ENCODE measurements around the gene SPG21.

The SPG21 gene

GRCh38 chr15:64930019-64930652, 59.6 kb downstream of the SPG21 start:
- Histone ChIP-seq H3K4me2 (ENCODE audit: low read length) (no peak overlapping the region), H3K4me3 (ENCODE audit: low read length) (no peak overlapping the region)

GRCh38 chr15:64928626-64929220, 61.0 kb downstream of the SPG21 start:
- H3K36me3 ChIP-seq (ENCODE audit: control insufficient read depth, low read length) = no peaks in the 10 kb centered on the region
- H3K27me3 ChIP-seq (ENCODE audit: control insufficient read depth, low read length) = peaks cover 2% of the 10 kb centered on the region; the same call in 1 of the 2 replicates
- no peaks in the 10 kb centered on the region for H3F3A ChIP-seq (ENCODE audit: control insufficient read depth, insufficient read depth)
- H3K9me3 ChIP-seq (ENCODE audit: control insufficient read depth, insufficient read depth, low read length) = no peaks in the 10 kb centered on the region
- no peak overlapping the region for H3K4me2 ChIP-seq (ENCODE audit: low read length)
- H3K4me1 ChIP-seq (ENCODE audit: control insufficient read depth, low read length) = peaks cover 4% of the 10 kb centered on the region
- no peak for TF ChIP-seq EZH2phosphoT487 (IDR thresholded peaks at IDR 0.05; ENCODE audit: borderline replicate concordance, low read length)
- TF ChIP-seq CTCF (IDR thresholded peaks at IDR 0.05; ENCODE audit: low read depth, low read length, poor library complexity, severe bottlenecking) = no peak
- H3K9me2 ChIP-seq (replicated peaks; ENCODE audit: control insufficient read depth, low read length) = no peaks in the 10 kb centered on the region
- H3K4me3 ChIP-seq (ENCODE audit: low read length) = no peak overlapping the region
- H3K79me2 ChIP-seq (ENCODE audit: control insufficient read depth, low read length) = no peaks in the 10 kb centered on the region
- no peaks in the 10 kb centered on the region for H4K20me1 ChIP-seq (ENCODE audit: control insufficient read depth, insufficient read depth, low read depth, low read length)
- no peak overlapping the region for H3K27ac ChIP-seq (ENCODE audit: low read depth, low read length)

More at GRCh38 chr15:64930019-64930652, 59.6 kb downstream of the SPG21 start:
- no peaks in the 10 kb centered on the region for H3K9me3 ChIP-seq (ENCODE audit: control insufficient read depth, insufficient read depth, low read length)
- no peak overlapping the region for H3K27ac ChIP-seq (ENCODE audit: low read depth, low read length)
- H3K79me2 ChIP-seq (ENCODE audit: control insufficient read depth, low read length) = no peaks in the 10 kb centered on the region
- no peak for TF ChIP-seq CTCF (IDR thresholded peaks at IDR 0.05; ENCODE audit: low read depth, low read length, poor library complexity, severe bottlenecking)
- no peak for TF ChIP-seq EZH2phosphoT487 (IDR thresholded peaks at IDR 0.05; ENCODE audit: borderline replicate concordance, low read length)
- no peaks in the 10 kb centered on the region for H3K36me3 ChIP-seq (ENCODE audit: control insufficient read depth, low read length)
- H4K20me1 ChIP-seq (ENCODE audit: control insufficient read depth, insufficient read depth, low read depth, low read length) = no peaks in the 10 kb centered on the region
- H3K27me3 ChIP-seq (ENCODE audit: control insufficient read depth, low read length) = peaks cover 2% of the 10 kb centered on the region; the same call in 1 of the 2 replicates
- no peaks in the 10 kb centered on the region for H3F3A ChIP-seq (ENCODE audit: control insufficient read depth, insufficient read depth)
- peaks cover 4% of the 10 kb centered on the region for H3K4me1 ChIP-seq (ENCODE audit: control insufficient read depth, low read length)
- H3K9me2 ChIP-seq (replicated peaks; ENCODE audit: control insufficient read depth, low read length) = no peaks in the 10 kb centered on the region

- Histone ChIP-seq H3K9me3 (ENCODE audit: control insufficient read depth, insufficient read depth, low read length) (no peaks in the 10 kb centered on the region), H3K36me3 (ENCODE audit: control insufficient read depth, low read length) (no peaks in the 10 kb centered on the region), H3K4me1 (ENCODE audit: control insufficient read depth, low read length) (peaks cover 4% of the 10 kb centered on the region), H3K27me3 (ENCODE audit: control insufficient read depth, low read length) (peaks cover 2% of the 10 kb centered on the region; the same call in 1 of the 2 replicates), H4K20me1 (ENCODE audit: control insufficient read depth, insufficient read depth, low read depth, low read length) (no peaks in the 10 kb centered on the region), H3K9me2 (replicated peaks; ENCODE audit: control insufficient read depth, low read length) (no peaks in the 10 kb centered on the region), H3F3A (ENCODE audit: control insufficient read depth, insufficient read depth) (no peaks in the 10 kb centered on the region), H3K4me2 (ENCODE audit: low read length) (no peak overlapping the region), H3K27ac (ENCODE audit: low read depth, low read length) (no peak overlapping the region), H3K4me3 (ENCODE audit: low read length) (no peak overlapping the region), H3K79me2 (ENCODE audit: control insufficient read depth, low read length) (no peaks in the 10 kb centered on the region)
- no peak for TF ChIP-seq EZH2phosphoT487 (IDR thresholded peaks at IDR 0.05; ENCODE audit: borderline replicate concordance, low read length)
- TF ChIP-seq CTCF (IDR thresholded peaks at IDR 0.05; ENCODE audit: low read depth, low read length, poor library complexity, severe bottlenecking) = no peak
Observed at GRCh38 chr15:64926661-64927060, 63.1 kb downstream of the SPG21 start.

Measured in DOHH2 (cell line).